Naive thymus-derived CD4-positive, alpha-beta T cell (primary cell): ENCODE data around the gene HDAC4. TPM values are rescaled to one million over a fixed set of nuclear protein-coding genes. Genes with fewer than 3 reads are reported as not detected.

ENCODE experiments used
- ATAC-seq: fragments of 150-1000 bp; cut with Tn5 transposase; 2 replicates; pipeline ENCODE4 v1.10.0; 2021; ENCODE audit warnings: mild to moderate bottlenecking, moderate library complexity
- CTCF ChIA-PET: fragments of 350-600 bp; sonication (Branson Sonifier 250); formaldehyde crosslinking; loops from one replicate; lab custom pipeline; 2021; ENCODE audit warnings: antibody characterized with exemption; lab: Charles Lee
- POLR2A ChIA-PET: fragments of 350-600 bp; sonication (Branson Sonifier 250); formaldehyde crosslinking; loops from one replicate; lab custom pipeline; 2021; ENCODE audit warnings: antibody characterized with exemption, inconsistent platforms; lab: Charles Lee
- DNase-seq, 9 donors: peaks; one replicate each; pipeline versions ENCODE4 v3.0.0 to v3.0.0-alpha.2; 2020 to 2022; ENCODE audit warnings: mixed read lengths in 1 of 9
- H3K27ac ChIP-seq: one replicate; pipeline ENCODE4 v1.7.0; 2013; ENCODE audit warnings: mild to moderate bottlenecking, low read depth, low read length, moderate library complexity
- H3K27me3 ChIP-seq, 2 donors: one replicate each; pipeline ENCODE4 v1.7.0; 2013; ENCODE audit warnings: low read length in 2 of 2, mild to moderate bottlenecking in 2 of 2, moderate library complexity in 2 of 2; ENCODE audit not compliant: control insufficient read depth in 2 of 2, insufficient read depth in 2 of 2
- H3K36me3 ChIP-seq, 3 experiments: 1 replicate in 2 of 3; 2 replicates in 1 of 3; pipeline ENCODE4 v1.7.0; 2013; ENCODE audit warnings: low read length in 3 of 3, mild to moderate bottlenecking in 3 of 3, moderate library complexity in 1 of 3; ENCODE audit not compliant: insufficient read depth in 3 of 3, control insufficient read depth in 2 of 3
- H3K4me1 ChIP-seq, 2 donors: one replicate each; pipeline ENCODE4 v1.7.0; 2013; ENCODE audit warnings: low read length in 2 of 2, mild to moderate bottlenecking in 2 of 2, moderate library complexity in 1 of 2; ENCODE audit not compliant: control insufficient read depth in 2 of 2, insufficient read depth in 2 of 2
- H3K4me3 ChIP-seq: 2 replicates; pipeline ENCODE4 v1.7.0; 2013; ENCODE audit warnings: mild to moderate bottlenecking, low read length
- H3K9me3 ChIP-seq, 3 experiments: 1 replicate in 2 of 3; 2 replicates in 1 of 3; pipeline ENCODE4 v1.7.0; 2013; ENCODE audit warnings: low read length in 3 of 3; ENCODE audit not compliant: control insufficient read depth in 2 of 3
- H3K27ac Mint-ChIP-seq, 9 donors: one replicate each; pipeline ENCODE4 v1.8.0; 2020 to 2022; ENCODE audit warnings: mixed read lengths in 9 of 9, mild to moderate bottlenecking in 8 of 9, moderate library complexity in 5 of 9, inconsistent platforms in 2 of 9
- H3K27me3 Mint-ChIP-seq, 5 donors: one replicate each; pipeline ENCODE4 v1.8.0; 2021 to 2022; ENCODE audit warnings: mixed read lengths in 5 of 5, mild to moderate bottlenecking in 1 of 5
- H3K36me3 Mint-ChIP-seq, 5 donors: one replicate each; pipeline ENCODE4 v1.8.0; 2020 to 2022; ENCODE audit warnings: mixed read lengths in 5 of 5, mild to moderate bottlenecking in 3 of 5, inconsistent platforms in 1 of 5
- H3K4me1 Mint-ChIP-seq, 7 donors: one replicate each; pipeline ENCODE4 v1.8.0; 2020 to 2022; ENCODE audit warnings: mixed read lengths in 7 of 7, mild to moderate bottlenecking in 3 of 7, inconsistent platforms in 1 of 7
- H3K4me3 Mint-ChIP-seq, 10 donors: one replicate each; pipeline ENCODE4 v1.8.0; 2020 to 2022; ENCODE audit warnings: mild to moderate bottlenecking in 10 of 10, mixed read lengths in 10 of 10, moderate library complexity in 6 of 10, inconsistent platforms in 2 of 10
- H3K9me3 Mint-ChIP-seq, 11 donors: one replicate each; pipeline ENCODE4 v1.8.0; 2020 to 2022; ENCODE audit warnings: mixed read lengths in 11 of 11, mild to moderate bottlenecking in 4 of 11, inconsistent platforms in 1 of 11, moderate library complexity in 1 of 11
- intact Hi-C, 2 donors: fragments of 100-400 bp; cut with micrococcal nuclease; formaldehyde crosslinking; loops; one replicate each; pipeline ENCODE4 v1.15.1; 2023
- polyA plus RNA-seq, 2 donors: library from polyadenylated mRNA; unstranded; fragments of 300-500 nt; fragmentation: Illumina TruSeq; gene quantifications; one replicate each; pipeline ENCODE4 v1.2.3, GENCODE V29; 2021
- total RNA-seq, 6 experiments: library from RNA in 5 of 6; stranded (reverse) in 5 of 6; gene quantifications; 1 replicate in 5 of 6; 2 replicates in 1 of 6; pipeline ENCODE4 v1.2.3 and lab custom pipeline; 2021 to 2026

HDAC4 gene
- total and polyA plus RNA-seq, 7 experiments from 2014 or later, result 7.4 to 101 (median 55.3) TPM

DNA sequence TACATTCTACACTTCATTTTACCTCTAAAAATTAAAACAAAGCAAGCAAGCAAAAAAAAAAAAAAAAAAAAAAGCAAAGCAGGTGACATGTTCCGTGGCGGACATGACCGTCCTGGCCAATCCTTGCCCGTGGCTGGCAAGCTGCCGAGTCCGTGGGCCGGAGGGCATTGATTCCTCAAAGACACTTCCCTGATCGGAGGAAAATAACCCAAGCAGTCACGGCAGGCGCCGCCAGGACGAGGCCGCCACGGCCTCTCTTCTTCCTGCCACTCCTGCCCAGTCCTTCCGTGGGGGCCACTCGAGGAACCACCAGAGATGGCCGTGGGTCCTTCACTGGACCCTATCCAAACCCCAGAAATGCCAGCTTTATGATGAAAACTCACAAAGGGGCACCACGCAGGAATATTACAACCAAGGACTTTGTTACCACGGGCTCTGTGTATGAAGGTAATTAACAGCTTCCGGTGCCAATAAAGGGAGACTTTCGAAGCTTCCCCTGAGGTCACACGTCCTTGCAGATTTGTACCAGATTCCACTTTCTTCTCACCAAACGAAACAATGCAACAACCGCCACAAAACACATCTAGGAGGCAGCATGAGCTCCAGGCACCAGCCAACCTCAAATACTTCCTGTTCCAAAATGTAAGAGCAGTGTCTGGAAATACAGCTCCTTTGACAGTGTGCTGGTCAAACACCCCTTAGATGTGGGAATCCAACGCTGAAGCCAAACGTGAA is 170.3 kb downstream of the HDAC4 start:
- Histone ChIP-seq H3K4me1 (peaks cover 10 to 45% of the 10 kb centered on the region in 2 donors), H3K27ac (peak overlapping the region; percentile 72), H3K4me3 (peak overlapping the region; percentile 63), H3K27me3 (no peaks in the 10 kb centered on the region), H3K9me3 (no peaks in the 10 kb centered on the region), H3K36me3 (no peaks in the 10 kb centered on the region)
- ChIA-PET CTCF (interaction anchor here (0.9 kb wide), 1 partner anchor 37 kb away, joined by 5 read pairs; no protein-coding TSS in a partner anchor), POLR2A (interaction anchor here (0.6 to 1.4 kb wide), 11 partner anchors 9 to 170 kb away, joined by 3 to 7 read pairs (median 4); partner anchors contain the start of gene HDAC4)
- H3K4me3 Mint-ChIP-seq, result peak overlapping the region; percentile 20 to 87 (median 74)
- H3K36me3 Mint-ChIP-seq, result peaks cover 0 to 14% (median 4%) of the 10 kb centered on the region in 5 donors
- intact Hi-C loops, result loop anchor here (1.0 to 10.0 kb wide), 5 partner anchors 8 to 68 kb away; no protein-coding TSS in a partner anchor
- H3K9me3 Mint-ChIP-seq, result peaks cover 0 to 2% (median 0%) of the 10 kb centered on the region in 11 donors
- DNase-seq (peak in 7 of 9 donors; percentile 25 to 58 (median 40)), ATAC-seq (peak; percentile 53)
- H3K27ac Mint-ChIP-seq, result peak overlapping the region; percentile 75 to 95 (median 86)
- H3K27me3 Mint-ChIP-seq, result no peaks in the 10 kb centered on the region
- peaks cover 50 to 91% (median 75%) of the 10 kb centered on the region in 7 donors for H3K4me1 Mint-ChIP-seq

DNA sequence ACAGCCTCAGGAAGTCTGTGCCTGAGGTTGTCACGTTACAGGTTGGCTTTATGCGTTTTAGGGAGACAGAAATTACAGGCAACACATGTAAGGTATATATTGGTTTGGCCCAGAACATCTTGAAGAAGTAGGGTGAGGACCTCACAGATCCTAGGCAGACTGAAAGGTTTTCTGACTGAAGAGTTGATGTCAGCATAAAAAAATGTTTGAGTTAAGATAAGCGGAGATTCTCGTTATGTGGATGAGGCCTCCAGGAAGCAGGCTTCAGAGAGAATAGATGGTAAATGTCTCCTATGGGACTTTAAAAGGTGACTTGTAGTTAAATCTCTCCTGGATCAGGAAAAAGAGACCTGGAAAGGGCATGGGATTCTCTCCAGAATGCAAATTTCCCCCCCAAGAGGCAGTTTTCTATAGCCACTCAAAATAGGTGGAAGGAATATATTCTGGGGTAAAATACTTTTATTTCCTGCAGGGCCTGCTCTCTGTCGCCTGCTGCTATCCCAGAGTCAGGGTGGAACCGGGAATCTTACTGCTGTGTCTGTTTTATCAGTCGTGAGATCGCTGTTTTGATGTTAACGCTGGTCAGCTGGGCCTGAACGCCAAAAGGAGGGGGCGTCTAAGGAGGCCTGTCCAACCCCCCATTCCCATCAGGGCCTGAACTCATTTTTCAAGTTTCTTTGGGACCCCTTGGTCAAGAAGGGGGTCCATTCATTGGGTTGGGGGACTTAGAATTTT is 171.1 kb downstream of the HDAC4 start:
- Histone ChIP-seq H3K9me3 (no peaks in the 10 kb centered on the region), H3K27ac (peak overlapping the region; percentile 72), H3K4me3 (no peak overlapping the region), H3K27me3 (no peaks in the 10 kb centered on the region), H3K4me1 (peaks cover 10 to 50% of the 10 kb centered on the region in 2 donors), H3K36me3 (no peaks in the 10 kb centered on the region)
- Mint-ChIP-seq H3K36me3 (peaks cover 0 to 12% (median 3%) of the 10 kb centered on the region in 5 donors), H3K4me1 (peaks cover 57 to 91% (median 81%) of the 10 kb centered on the region in 7 donors), H3K27me3 (no peaks in the 10 kb centered on the region), H3K4me3 (peak overlapping the region in 5 of 10 donors; percentile 9 to 87 (median 11)), H3K9me3 (peaks cover 0 to 2% (median 0%) of the 10 kb centered on the region in 11 donors), H3K27ac (peak overlapping the region; percentile 38 to 95 (median 81))
- ChIA-PET CTCF (no interaction called here), POLR2A (interaction anchor here (1.0 to 1.4 kb wide), 4 partner anchors 10 to 171 kb away, joined by 3 to 6 read pairs (median 4); partner anchors contain the start of gene HDAC4)
- no peak for ATAC-seq
- intact Hi-C loops, result loop anchor here (1.0 to 10.0 kb wide), 4 partner anchors 7 to 45 kb away; no protein-coding TSS in a partner anchor
- no peak for DNase-seq

DNA sequence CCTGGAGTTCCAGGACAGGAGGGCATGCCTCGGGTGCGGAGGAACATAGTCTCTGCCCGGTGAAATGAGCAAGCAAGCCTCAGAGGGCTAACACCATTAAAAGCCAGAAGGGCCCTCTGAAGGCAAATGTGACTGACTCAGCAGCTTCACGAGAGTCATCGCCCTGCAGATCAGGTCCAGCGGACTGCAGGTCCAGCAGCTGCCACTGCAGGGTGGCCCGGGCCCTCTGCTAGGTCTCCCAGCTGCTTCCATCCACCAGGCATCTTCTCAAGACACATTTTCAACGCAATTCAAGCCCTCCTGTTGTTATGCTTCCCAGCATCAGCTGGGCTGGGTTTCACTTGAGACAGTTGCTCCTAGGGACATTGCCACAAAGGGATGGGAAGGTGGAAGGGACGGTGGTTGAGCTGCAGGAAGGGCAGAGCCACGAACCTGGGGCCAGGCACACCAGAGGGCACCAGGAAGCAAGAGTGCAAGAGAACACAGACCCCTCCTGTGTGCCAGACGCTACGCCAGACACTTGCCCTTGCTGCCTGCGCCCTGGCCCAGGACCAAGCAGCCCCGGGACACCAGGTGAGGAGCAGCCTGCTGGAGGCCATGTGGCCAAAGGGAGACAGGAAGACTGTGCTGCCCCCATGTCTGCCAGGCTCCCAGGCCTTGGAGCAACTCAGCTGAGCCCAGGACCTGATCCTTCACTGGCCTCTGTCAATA is 173.0 kb downstream of the HDAC4 start:
- peak overlapping the region; percentile 56 to 87 (median 72) for H3K27ac Mint-ChIP-seq
- intact Hi-C loops, result no loop called here
- Histone ChIP-seq H3K36me3 (no peaks in the 10 kb centered on the region), H3K9me3 (no peaks in the 10 kb centered on the region), H3K4me1 (peaks cover 10 to 56% of the 10 kb centered on the region in 2 donors), H3K27ac (no peak overlapping the region), H3K27me3 (no peaks in the 10 kb centered on the region), H3K4me3 (no peak overlapping the region)
- H3K9me3 Mint-ChIP-seq, result peaks cover 0 to 2% (median 0%) of the 10 kb centered on the region in 11 donors
- H3K27me3 Mint-ChIP-seq, result no peaks in the 10 kb centered on the region
- ATAC-seq, result no peak
- ChIA-PET POLR2A (no interaction called here), CTCF (no interaction called here)
- peaks cover 0 to 4% (median 0%) of the 10 kb centered on the region in 5 donors for H3K36me3 Mint-ChIP-seq
- peak overlapping the region in 3 of 10 donors; percentile 3 to 75 (median 24) for H3K4me3 Mint-ChIP-seq
- peaks cover 59 to 91% (median 84%) of the 10 kb centered on the region in 7 donors for H3K4me1 Mint-ChIP-seq
- DNase-seq, result no peak

DNA sequence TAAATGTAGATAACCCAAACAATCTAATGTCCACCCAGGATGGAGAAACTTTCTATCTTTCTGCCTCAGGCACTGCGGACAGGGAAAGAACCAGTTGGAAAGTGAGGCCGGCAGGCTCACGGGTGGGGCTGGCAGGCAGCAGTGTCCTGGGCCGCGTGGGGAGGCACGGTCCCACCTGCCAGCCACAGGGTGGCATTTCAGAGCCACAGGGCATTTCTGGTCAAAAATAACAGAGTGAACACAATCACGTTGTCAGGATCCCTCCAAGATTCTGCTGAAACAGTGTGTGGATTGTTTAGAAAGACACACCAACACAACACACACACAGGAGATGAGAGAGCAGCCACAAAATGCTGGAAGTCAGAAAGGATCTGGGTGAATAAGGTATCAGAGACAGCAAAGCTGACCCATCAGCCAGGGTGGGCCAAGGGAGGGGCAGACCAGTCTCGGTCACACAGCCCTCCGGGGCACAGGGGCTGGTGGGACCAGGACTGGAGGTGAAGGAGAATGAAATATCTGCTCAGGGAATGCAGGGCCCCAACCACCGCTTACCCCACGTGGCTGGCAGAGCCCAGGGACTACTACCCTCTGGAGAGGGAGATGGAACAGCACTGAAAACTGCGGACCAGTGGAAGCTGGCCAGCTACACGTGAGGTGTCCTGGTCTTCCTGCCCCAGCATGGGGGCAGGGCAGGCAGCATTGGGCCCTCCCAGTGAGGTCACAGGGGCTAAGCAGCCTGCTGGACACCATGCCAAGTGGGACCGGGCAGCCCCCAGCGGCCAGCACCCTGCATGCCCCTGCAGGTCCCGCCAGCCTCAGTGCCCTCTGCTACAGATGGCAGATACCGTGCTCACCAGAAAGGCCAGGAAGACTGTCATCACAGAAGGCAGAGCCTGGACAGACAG is 173.9 kb downstream of the HDAC4 start:
- H3K27me3 ChIP-seq, result no peaks in the 10 kb centered on the region
- peak overlapping the region in 8 of 10 donors; percentile 10 to 80 (median 63) for H3K4me3 Mint-ChIP-seq
- H3K36me3 ChIP-seq, result no peaks in the 10 kb centered on the region
- H3K9me3 Mint-ChIP-seq, result peaks cover 0 to 2% (median 0%) of the 10 kb centered on the region in 11 donors
- no peak overlapping the region for H3K4me3 ChIP-seq
- DNase-seq (no peak), ATAC-seq (no peak)
- H3K36me3 Mint-ChIP-seq, result peaks cover 0 to 4% (median 0%) of the 10 kb centered on the region in 5 donors
- no peaks in the 10 kb centered on the region for H3K27me3 Mint-ChIP-seq
- peak overlapping the region in 8 of 9 donors; percentile 56 to 95 (median 82) for H3K27ac Mint-ChIP-seq
- H3K27ac ChIP-seq, result peak overlapping the region; percentile 71
- intact Hi-C loops, result no loop called here
- no peaks in the 10 kb centered on the region for H3K9me3 ChIP-seq
- peaks cover 12 to 59% of the 10 kb centered on the region in 2 donors for H3K4me1 ChIP-seq
- CTCF ChIA-PET, result interaction anchor here (0.6 kb wide), 1 partner anchor 70 kb away, joined by 3 read pairs; no protein-coding TSS in a partner anchor
- POLR2A ChIA-PET, result interaction anchor here (1.0 to 2.6 kb wide), 4 partner anchors 8 to 69 kb away, joined by 3 to 6 read pairs (median 4); no protein-coding TSS in a partner anchor
- peaks cover 64 to 94% (median 87%) of the 10 kb centered on the region in 7 donors for H3K4me1 Mint-ChIP-seq

DNA sequence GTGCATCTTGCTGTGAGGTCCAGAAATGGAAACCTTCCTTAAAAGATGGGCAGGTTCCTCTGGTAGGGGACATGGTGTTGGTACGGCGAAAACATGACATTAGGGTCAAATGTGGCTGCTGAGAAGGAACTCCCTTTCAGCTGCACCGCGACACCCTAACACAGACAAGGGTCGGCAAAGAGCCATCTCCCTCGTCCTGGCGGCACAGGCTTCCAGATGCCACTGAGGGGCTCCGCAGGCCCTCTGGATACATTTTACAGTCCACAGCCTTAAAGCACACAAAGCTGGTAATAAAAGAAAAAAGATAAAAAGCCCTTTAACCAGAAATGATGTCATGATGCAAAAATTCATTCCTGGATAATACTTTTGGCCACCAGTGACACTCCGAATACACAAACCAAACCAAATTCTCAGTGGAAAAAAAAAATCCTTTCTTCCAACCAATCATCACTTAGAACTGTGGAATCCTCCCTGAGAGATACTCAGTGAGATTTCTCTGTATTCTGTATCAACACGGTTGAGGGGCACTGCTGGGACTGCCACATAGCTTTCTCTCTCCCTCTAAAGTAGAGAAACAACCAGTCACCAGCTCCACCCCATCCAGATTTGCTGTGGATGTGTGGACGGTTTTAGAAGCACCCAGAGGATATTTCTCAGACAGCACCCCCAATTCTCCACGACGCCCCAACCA is 174.8 kb downstream of the HDAC4 start:
- CTCF ChIA-PET, result interaction anchor here (0.6 to 1.0 kb wide), 3 partner anchors 71 to 171 kb away, joined by 3 to 7 read pairs (median 3); no protein-coding TSS in a partner anchor
- Histone ChIP-seq H3K36me3 (no peaks in the 10 kb centered on the region), H3K27me3 (no peaks in the 10 kb centered on the region), H3K4me1 (peaks cover 12 to 59% of the 10 kb centered on the region in 2 donors), H3K4me3 (no peak overlapping the region), H3K9me3 (no peaks in the 10 kb centered on the region), H3K27ac (peak overlapping the region; percentile 71)
- Mint-ChIP-seq H3K4me3 (peak overlapping the region in 9 of 10 donors; percentile 10 to 80 (median 74)), H3K4me1 (peaks cover 64 to 97% (median 91%) of the 10 kb centered on the region in 7 donors), H3K27me3 (no peaks in the 10 kb centered on the region), H3K27ac (peak overlapping the region in 8 of 9 donors; percentile 72 to 95 (median 86)), H3K9me3 (peaks cover 0 to 2% (median 0%) of the 10 kb centered on the region in 11 donors), H3K36me3 (peaks cover 0 to 6% (median 0%) of the 10 kb centered on the region in 5 donors)
- no peak for DNase-seq
- ATAC-seq, result no peak
- intact Hi-C loops, result no loop called here
- POLR2A ChIA-PET, result interaction anchor here (0.6 to 2.6 kb wide), 6 partner anchors 9 to 76 kb away, joined by 3 to 6 read pairs (median 4); no protein-coding TSS in a partner anchor
